A549 (cell line): ENCODE results near the gene PBX2. TPM values are rescaled to one million over a fixed set of nuclear protein-coding genes. Genes with fewer than 3 reads are reported as not detected.

Experiments used
- ATAC-seq, 2 experiments: fragments of 200-7000 bp in 1 of 2; fragments of >200 bp in 1 of 2; cut with Nextera tagmentation in 1 of 2; cut with Tn5 transposase in 1 of 2; 3 replicates each; pipeline versions ENCODE4 v1.8.0 to v1.9.1; 2018 to 2020; ENCODE audit warnings: mild to moderate bottlenecking in 1 of 2, moderate library complexity in 1 of 2
- CTCF ChIA-PET: fragments of 300-600 bp; sonication (Branson Sonifier 250); formaldehyde crosslinking; extraction: SDS; loops from one replicate; lab custom pipeline; 2021; ENCODE audit warnings: antibody characterized with exemption, inconsistent platforms; lab: Yijun Ruan, JAX
- POLR2A ChIA-PET: fragments of 350-600 bp; formaldehyde crosslinking; extraction: SDS; loops from one replicate; lab custom pipeline; 2021; ENCODE audit warnings: antibody characterized with exemption, inconsistent platforms; lab: Yijun Ruan, JAX
- DNase-seq, 2 experiments: peaks; one replicate each; pipeline versions ENCODE4 v3.0.0 to v3.0.0-alpha.2; 2011 to 2016; ENCODE audit warnings: low read depth in 1 of 2, low spot score in 1 of 2
- FAIRE-seq: peaks from 2 replicates; lab custom pipeline; 2011; peaks lifted over from hg19 to GRCh38; lab: Jason Lieb, UNC
- H3K27ac ChIP-seq, 2 experiments: fragments of >200 bp; sonication (Bioruptor Twin); formaldehyde crosslinking; 3 replicates each; pipeline ENCODE4 v1.5.1; 2016 to 2017
- H3K4me1 ChIP-seq: fragments of >200 bp; sonication (Bioruptor Twin); formaldehyde crosslinking; 3 replicates; pipeline ENCODE4 v1.6.1; 2016
- H3K4me2 ChIP-seq: fragments of >200 bp; sonication (Bioruptor Twin); formaldehyde crosslinking; 3 replicates; pipeline ENCODE4 v1.6.1; 2016
- H3K4me3 ChIP-seq: fragments of >200 bp; sonication (Bioruptor Twin); formaldehyde crosslinking; 3 replicates; pipeline ENCODE4 v1.5.1; 2016
- H3K9me3 ChIP-seq: fragments of >200 bp; sonication (Bioruptor Twin); formaldehyde crosslinking; 3 replicates; pipeline ENCODE4 v1.6.1; 2016
- CHD2 ChIP-seq: fragments of 150-350 bp; IDR thresholded peaks from 2 replicates; pipeline ENCODE4 v1.6.1; 2014; ENCODE audit warnings: low read length; ENCODE audit not compliant: partially characterized antibody
- EHMT2 ChIP-seq: fragments of 200-600 bp; sonication (generic); IDR thresholded peaks from 2 replicates; pipeline ENCODE4 v1.6.1; 2016; ENCODE audit warnings: antibody characterized with exemption, low read depth, mild to moderate bottlenecking, moderate library complexity
- FOSL2 ChIP-seq, 2 experiments: fragments of 450-650 bp in 1 of 2; fragments of >200 bp in 1 of 2; sonication (Bioruptor Twin) in 1 of 2; formaldehyde crosslinking; IDR thresholded peaks; 2 replicates each; pipeline versions ENCODE4 v1.5.0 to v1.6.1; 2016 to 2020; ENCODE audit warnings: mild to moderate bottlenecking in 1 of 2, moderate library complexity in 1 of 2
- FOXS1 ChIP-seq: fragments of 250-450 bp; sonication (Bioruptor Pico); IDR thresholded peaks from 2 replicates; pipeline ENCODE4 v1.5.0; 2020; ENCODE audit warnings: mild to moderate bottlenecking, moderate library complexity
- HOXA7 ChIP-seq: fragments of 250-450 bp; sonication (Bioruptor Pico); IDR thresholded peaks from 2 replicates; pipeline ENCODE4 v1.5.0; 2020; ENCODE audit warnings: mild to moderate bottlenecking, moderate library complexity
- HOXB13 ChIP-seq: fragments of 250-450 bp; sonication (Bioruptor Pico); IDR thresholded peaks from 2 replicates; pipeline ENCODE4 v1.5.0; 2020; ENCODE audit warnings: low read depth, mild to moderate bottlenecking, moderate library complexity
- JUN ChIP-seq, 2 experiments: fragments of >200 bp; sonication (Bioruptor Twin); formaldehyde crosslinking; IDR thresholded peaks; 2 replicates in 1 of 2; 3 replicates in 1 of 2; pipeline ENCODE4 v1.6.1; 2016 to 2017
- MAFK ChIP-seq: fragments of 450-650 bp; IDR thresholded peaks from 2 replicates; pipeline ENCODE4 v1.6.1; 2014; ENCODE audit not compliant: partially characterized antibody
- MYC ChIP-seq: IDR thresholded peaks from 2 replicates; pipeline ENCODE4 v1.6.1; 2012; ENCODE audit warnings: mild to moderate bottlenecking, inconsistent platforms, low read length, improper control_type of control experiment, borderline replicate concordance
- PHF8 ChIP-seq: fragments of 200-600 bp; sonication (generic); IDR thresholded peaks from 2 replicates; pipeline ENCODE4 v1.6.1; 2016; ENCODE audit warnings: low read depth, mild to moderate bottlenecking, antibody characterized with exemption, moderate library complexity, borderline replicate concordance
- POLR2A ChIP-seq: IDR thresholded peaks from 2 replicates; pipeline ENCODE4 v1.6.1; 2012; ENCODE audit warnings: mild to moderate bottlenecking, low read length
- SREBF2 ChIP-seq: fragments of 450-650 bp; IDR thresholded peaks from 2 replicates; pipeline ENCODE4 v1.6.1; 2014; ENCODE audit warnings: mild to moderate bottlenecking, moderate library complexity
- TP53 ChIP-seq: fragments of 250-450 bp; sonication (Bioruptor Pico); IDR thresholded peaks from 2 replicates; pipeline ENCODE4 v1.5.0; 2021; ENCODE audit warnings: mild to moderate bottlenecking, moderate library complexity
- ZC3H11A ChIP-seq: fragments of 450-650 bp; IDR thresholded peaks from 2 replicates; pipeline ENCODE4 v1.6.1; 2014; ENCODE audit warnings: antibody characterized with exemption, mild to moderate bottlenecking
- WGBS: methylation state at CpG from one replicate; pipeline ENCODE4 v1.1.6; 2017; ENCODE audit errors: missing lambda C conversion rate; 5-methylcytosine and 5-hydroxymethylcytosine counted together
- polyA plus RNA-seq, 4 experiments: library from polyadenylated mRNA; depleted of rRNA in 3 of 4; stranded (reverse); fragments of >200 nt; fragmentation: RNase III in 1 of 4; extraction: RNeasy Plus Mini Kit Qiagen cat#74134 plus additional on column Dnase treatment in 1 of 4; gene quantifications; 2 replicates in 3 of 4; 3 replicates in 1 of 4; pipeline ENCODE4 v1.2.3, GENCODE V29; 2011 to 2017
- TF ChIP-seq, protein P1 (sequence below): fragments of >200 bp; sonication (Bioruptor Twin); formaldehyde crosslinking; IDR thresholded peaks from 3 replicates; pipeline ENCODE4 v1.6.1; 2016
- TF ChIP-seq, protein P2 (sequence below): IDR thresholded peaks from 2 replicates; pipeline ENCODE4 v1.6.1; 2012
- TF ChIP-seq, protein P3 (sequence below): fragments of 450-650 bp; IDR thresholded peaks from 2 replicates; pipeline ENCODE4 v1.6.1; 2014; ENCODE audit warnings: antibody characterized with exemption
- TF ChIP-seq, protein P4 (sequence below): IDR thresholded peaks from 2 replicates; pipeline ENCODE4 v1.6.1; 2012; ENCODE audit warnings: low read depth, borderline replicate concordance
- TF ChIP-seq, protein P5 (sequence below): fragments of 200-600 bp; sonication (generic); IDR thresholded peaks from 2 replicates; pipeline ENCODE4 v1.6.1; 2016; ENCODE audit warnings: antibody characterized with exemption, mild to moderate bottlenecking, moderate library complexity

Gene PBX2
- polyA plus RNA-seq, 2 of the 4 experiments (the other 2 are of a cell fraction) = 27.0 to 30.8 TPM

DNA sequence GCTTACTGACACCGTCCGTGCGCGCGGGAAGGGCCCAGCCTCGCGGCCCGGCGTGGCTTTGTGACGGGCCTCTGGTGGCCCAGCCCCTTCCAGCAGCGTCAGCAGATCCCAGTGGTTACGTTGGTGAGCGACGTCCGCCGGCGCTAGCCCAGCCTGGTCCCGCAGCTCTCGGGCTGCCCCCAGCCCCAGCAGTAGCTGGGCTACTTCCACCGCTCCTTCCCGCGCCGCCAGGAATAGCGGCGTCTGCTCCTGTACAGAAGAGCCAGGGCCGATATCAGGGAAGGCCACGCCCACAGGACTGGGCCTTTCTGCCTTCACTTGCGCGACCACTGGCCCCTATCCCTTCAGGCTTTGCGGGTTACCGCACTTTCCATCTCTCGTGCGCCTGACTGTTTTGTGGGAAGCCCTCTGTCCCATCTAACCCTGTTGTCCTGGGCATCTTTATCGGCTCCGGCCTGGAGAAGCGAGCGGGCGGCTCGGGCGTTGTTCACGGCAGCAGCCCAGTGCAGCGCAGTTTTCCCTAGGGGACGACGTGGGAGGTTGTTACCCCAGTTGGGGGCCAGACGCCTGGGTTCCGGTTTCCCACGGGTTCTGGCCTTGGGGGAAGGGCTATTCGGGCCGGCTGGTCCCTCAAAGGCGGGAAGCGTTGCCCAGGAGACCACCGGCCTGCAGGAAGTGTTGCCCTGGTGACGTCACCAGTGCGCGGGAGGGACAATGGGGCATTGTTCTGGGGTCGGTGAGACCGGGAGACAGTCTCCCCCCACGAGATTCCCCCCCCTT lies 6.1 kb upstream of the PBX2 start:
- TF ChIP-seq HOXB13 (CRISPR knock-in tag) (no peak), SREBF2 (no peak), MAFK (peak; percentile 98), ZC3H11A (no peak), CHD2 (peak; percentile 39), TP53 (no peak), EHMT2 (no peak), PHF8 (peak; percentile 56; the same call in 1 of the 2 replicates), HOXA7 (CRISPR knock-in tag) (no peak), MYC (peak; percentile 78; the same call in 1 of the 2 replicates), POLR2A (peak; percentile 63), JUN (IDR thresholded peaks at IDR 0.05) (peak in 1 of 2 experiments; percentile 57; a peak in 3 of 5 replicates), FOXS1 (CRISPR knock-in tag) (no peak), FOSL2 (IDR thresholded peaks at IDR 0.05) (no peak), FOSL2 (CRISPR knock-in tag; IDR thresholded peaks at IDR 0.05) (peak; percentile 58; the same call in 1 of the 2 replicates)
- TF ChIP-seq, protein P1, sequence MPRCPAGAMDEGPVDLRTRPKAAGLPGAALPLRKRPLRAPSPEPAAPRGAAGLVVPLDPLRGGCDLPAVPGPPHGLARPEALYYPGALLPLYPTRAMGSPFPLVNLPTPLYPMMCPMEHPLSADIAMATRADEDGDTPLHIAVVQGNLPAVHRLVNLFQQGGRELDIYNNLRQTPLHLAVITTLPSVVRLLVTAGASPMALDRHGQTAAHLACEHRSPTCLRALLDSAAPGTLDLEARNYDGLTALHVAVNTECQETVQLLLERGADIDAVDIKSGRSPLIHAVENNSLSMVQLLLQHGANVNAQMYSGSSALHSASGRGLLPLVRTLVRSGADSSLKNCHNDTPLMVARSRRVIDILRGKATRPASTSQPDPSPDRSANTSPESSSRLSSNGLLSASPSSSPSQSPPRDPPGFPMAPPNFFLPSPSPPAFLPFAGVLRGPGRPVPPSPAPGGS = no peak
- TF ChIP-seq, protein P2, sequence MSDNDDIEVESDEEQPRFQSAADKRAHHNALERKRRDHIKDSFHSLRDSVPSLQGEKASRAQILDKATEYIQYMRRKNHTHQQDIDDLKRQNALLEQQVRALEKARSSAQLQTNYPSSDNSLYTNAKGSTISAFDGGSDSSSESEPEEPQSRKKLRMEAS = peak; percentile 81
- TF ChIP-seq, protein P3, sequence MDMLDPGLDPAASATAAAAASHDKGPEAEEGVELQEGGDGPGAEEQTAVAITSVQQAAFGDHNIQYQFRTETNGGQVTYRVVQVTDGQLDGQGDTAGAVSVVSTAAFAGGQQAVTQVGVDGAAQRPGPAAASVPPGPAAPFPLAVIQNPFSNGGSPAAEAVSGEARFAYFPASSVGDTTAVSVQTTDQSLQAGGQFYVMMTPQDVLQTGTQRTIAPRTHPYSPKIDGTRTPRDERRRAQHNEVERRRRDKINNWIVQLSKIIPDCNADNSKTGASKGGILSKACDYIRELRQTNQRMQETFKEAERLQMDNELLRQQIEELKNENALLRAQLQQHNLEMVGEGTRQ = peak; percentile 34; the same call in 1 of the 2 replicates
- TF ChIP-seq, protein P4, sequence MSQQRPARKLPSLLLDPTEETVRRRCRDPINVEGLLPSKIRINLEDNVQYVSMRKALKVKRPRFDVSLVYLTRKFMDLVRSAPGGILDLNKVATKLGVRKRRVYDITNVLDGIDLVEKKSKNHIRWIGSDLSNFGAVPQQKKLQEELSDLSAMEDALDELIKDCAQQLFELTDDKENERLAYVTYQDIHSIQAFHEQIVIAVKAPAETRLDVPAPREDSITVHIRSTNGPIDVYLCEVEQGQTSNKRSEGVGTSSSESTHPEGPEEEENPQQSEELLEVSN = peak; percentile 78; the same call in 1 of the 2 replicates
- TF ChIP-seq, protein P5, sequence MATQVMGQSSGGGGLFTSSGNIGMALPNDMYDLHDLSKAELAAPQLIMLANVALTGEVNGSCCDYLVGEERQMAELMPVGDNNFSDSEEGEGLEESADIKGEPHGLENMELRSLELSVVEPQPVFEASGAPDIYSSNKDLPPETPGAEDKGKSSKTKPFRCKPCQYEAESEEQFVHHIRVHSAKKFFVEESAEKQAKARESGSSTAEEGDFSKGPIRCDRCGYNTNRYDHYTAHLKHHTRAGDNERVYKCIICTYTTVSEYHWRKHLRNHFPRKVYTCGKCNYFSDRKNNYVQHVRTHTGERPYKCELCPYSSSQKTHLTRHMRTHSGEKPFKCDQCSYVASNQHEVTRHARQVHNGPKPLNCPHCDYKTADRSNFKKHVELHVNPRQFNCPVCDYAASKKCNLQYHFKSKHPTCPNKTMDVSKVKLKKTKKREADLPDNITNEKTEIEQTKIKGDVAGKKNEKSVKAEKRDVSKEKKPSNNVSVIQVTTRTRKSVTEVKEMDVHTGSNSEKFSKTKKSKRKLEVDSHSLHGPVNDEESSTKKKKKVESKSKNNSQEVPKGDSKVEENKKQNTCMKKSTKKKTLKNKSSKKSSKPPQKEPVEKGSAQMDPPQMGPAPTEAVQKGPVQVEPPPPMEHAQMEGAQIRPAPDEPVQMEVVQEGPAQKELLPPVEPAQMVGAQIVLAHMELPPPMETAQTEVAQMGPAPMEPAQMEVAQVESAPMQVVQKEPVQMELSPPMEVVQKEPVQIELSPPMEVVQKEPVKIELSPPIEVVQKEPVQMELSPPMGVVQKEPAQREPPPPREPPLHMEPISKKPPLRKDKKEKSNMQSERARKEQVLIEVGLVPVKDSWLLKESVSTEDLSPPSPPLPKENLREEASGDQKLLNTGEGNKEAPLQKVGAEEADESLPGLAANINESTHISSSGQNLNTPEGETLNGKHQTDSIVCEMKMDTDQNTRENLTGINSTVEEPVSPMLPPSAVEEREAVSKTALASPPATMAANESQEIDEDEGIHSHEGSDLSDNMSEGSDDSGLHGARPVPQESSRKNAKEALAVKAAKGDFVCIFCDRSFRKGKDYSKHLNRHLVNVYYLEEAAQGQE = peak; percentile 9; the same call in 1 of the 2 replicates
- WGBS = 1% methylated on average over 37 of the region's 58 CpGs
- CTCF ChIA-PET = interaction anchor here (0.6 to 2.2 kb wide), 11 partner anchors 9 to 78 kb away, joined by 3 to 17 read pairs (median 4); partner anchors contain the start of genes EGFL8 and FKBPL
- DNase-seq (peak; percentile 53 to 82), ATAC-seq (peak; percentile 89 to 91), FAIRE-seq (no peak)
- Histone ChIP-seq H3K9me3 (no peaks in the 10 kb centered on the region), H3K4me2 (peak overlapping the region; percentile 76), H3K27ac (peak overlapping the region; percentile 94), H3K4me1 (peaks cover 24% of the 10 kb centered on the region), H3K4me3 (peak overlapping the region; percentile 74)
- POLR2A ChIA-PET = interaction anchor here (0.5 to 1.7 kb wide), 12 partner anchors 8 to 1111 kb away, joined by 3 to 24 read pairs (median 4); partner anchors contain the start of genes AGPAT1, ATF6B and FKBPL
